ENCODE data around the gene NUP58. TPM values are rescaled to one million over a fixed set of nuclear protein-coding genes. Genes with fewer than 3 reads are reported as not detected.
"Not testable (repeated sequence)": the region's sequence is repeated elsewhere in the genome, so short reads cannot be mapped to it uniquely, and the experiment has no call there.

The NUP58 gene
- total RNA-seq, 1 experiment from 2014 or later = 61.4 TPM

DNA sequence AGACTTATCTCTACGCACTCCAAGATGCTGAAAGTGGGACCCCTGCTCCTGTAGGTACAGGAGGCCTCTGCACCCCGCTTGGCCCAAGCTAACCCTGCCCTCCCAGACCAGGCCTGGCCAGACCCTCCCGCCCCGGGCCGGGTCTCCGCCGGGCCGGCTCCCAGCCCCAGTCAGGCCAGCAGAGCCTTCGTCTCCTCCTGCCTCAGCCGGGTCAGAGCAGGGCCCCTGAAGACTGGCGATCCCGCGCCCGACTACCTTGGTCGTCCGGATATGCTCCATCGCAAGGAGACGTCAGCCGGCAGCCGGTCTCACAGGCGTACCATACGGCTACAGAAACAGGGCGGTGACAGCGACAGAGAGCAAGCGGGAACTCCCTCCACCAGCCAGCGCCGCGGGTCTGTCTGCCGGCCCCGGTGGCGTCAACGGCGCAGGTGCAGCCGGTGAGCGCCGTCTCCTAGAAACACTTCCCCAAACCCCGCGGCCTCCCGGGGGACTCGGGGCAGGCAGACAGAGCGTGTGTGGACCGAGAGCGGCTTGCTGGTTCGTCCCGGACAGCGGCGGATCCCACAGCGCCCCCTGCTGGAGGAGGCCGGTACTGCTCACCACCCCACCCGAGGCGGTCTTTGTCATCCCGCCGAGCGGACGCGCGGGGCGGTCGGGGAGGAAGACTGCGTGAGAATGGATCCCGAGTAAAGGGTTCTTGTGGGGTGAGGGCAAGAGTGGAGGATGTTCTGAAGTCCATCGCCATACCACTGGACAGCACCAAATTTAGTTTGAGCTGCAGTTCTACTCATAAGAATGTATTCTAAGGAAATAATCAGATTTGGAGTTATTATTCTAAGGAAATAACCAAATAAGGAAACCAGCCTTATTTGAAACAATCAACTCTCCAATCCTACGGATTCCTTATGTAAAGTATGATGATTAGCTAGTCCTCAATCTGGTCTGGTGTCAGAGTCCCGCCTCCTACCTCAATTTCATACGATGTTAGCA is 14.2 kb upstream of the NUP58 start, which contains the start of gene MTMR6:
Gene MTMR6, minus strand, starts transcription at position 520 of the 993 bp plus-strand sequence. Its CDS starts 241 bp downstream, at position 279.
- Histone ChIP-seq H3K36me3 (replicated peaks; ENCODE audit: control insufficient read depth, insufficient read depth, low read length) (no peaks in the 10 kb centered on the region), H3K4me3 (ENCODE audit: insufficient read depth, low read depth, low read length) (peak within 1 kb of the TSS; percentile 86), H3K27me3 (ENCODE audit: control insufficient read depth, insufficient read depth, low read length) (peaks cover 1% of the 10 kb centered on the region; the same call in 1 of the 2 replicates)
- DNase-seq = peak; percentile 94

- DNase-seq = no peak
- no peak overlapping the region for H3K4me3 ChIP-seq (ENCODE audit: insufficient read depth, low read depth, low read length)
- peaks cover 1% of the 10 kb centered on the region; the same call in 1 of the 2 replicates for H3K27me3 ChIP-seq (ENCODE audit: control insufficient read depth, insufficient read depth, low read length)
- H3K36me3 ChIP-seq (replicated peaks; ENCODE audit: control insufficient read depth, insufficient read depth, low read length) = no peaks in the 10 kb centered on the region
Observed at GRCh38 chr13:25288966-25289365, 12.5 kb upstream of the NUP58 start.

- no peak overlapping the region for H3K4me3 ChIP-seq (ENCODE audit: insufficient read depth, low read depth, low read length)
- H3K36me3 ChIP-seq (replicated peaks; ENCODE audit: control insufficient read depth, insufficient read depth, low read length) = no peaks in the 10 kb centered on the region
- H3K27me3 ChIP-seq (ENCODE audit: control insufficient read depth, insufficient read depth, low read length) = peaks cover 4% of the 10 kb centered on the region; the same call in 1 of the 2 replicates
- no peak for DNase-seq
Observed at GRCh38 chr13:25291691-25292090, 9.7 kb upstream of the NUP58 start.

GRCh38 chr13:25292301-25292700 is 9.1 kb upstream of the NUP58 start:
- DNase-seq = peak; percentile 64
- peaks cover 4% of the 10 kb centered on the region; the same call in 1 of the 2 replicates for H3K27me3 ChIP-seq (ENCODE audit: control insufficient read depth, insufficient read depth, low read length)
- H3K36me3 ChIP-seq (replicated peaks; ENCODE audit: control insufficient read depth, insufficient read depth, low read length) = no peaks in the 10 kb centered on the region

GRCh38 chr13:25295228-25295627 is 6.2 kb upstream of the NUP58 start:
- H3K4me3 ChIP-seq (ENCODE audit: insufficient read depth, low read depth, low read length) = no peak overlapping the region
- peaks cover 4% of the 10 kb centered on the region; the same call in 1 of the 2 replicates for H3K27me3 ChIP-seq (ENCODE audit: control insufficient read depth, insufficient read depth, low read length)
- H3K36me3 ChIP-seq (replicated peaks; ENCODE audit: control insufficient read depth, insufficient read depth, low read length) = no peaks in the 10 kb centered on the region
- DNase-seq = no peak

More at GRCh38 chr13:25292301-25292700, 9.1 kb upstream of the NUP58 start:
- H3K4me3 ChIP-seq (ENCODE audit: insufficient read depth, low read depth, low read length) = no peak overlapping the region

DNA sequence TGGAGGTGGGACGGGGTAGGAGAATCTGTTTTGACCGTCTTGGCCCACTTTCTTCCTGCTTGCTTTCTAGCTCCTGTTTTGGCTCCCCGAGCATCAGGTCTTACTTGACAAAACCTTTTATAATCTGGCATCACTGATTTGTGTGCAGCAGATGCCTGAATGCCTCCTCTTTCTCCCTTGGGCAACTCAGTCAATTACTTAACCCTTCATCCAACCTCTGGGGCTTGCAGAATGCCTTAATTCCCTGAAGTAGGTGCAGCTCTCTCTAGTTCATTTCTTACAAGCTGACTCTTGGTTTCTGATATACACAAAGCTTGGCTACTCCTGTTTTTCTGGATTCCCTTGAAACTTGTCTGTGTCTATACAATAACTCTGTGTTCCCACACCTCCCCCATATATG is 5.7 kb upstream of the NUP58 start:
- H3K4me3 ChIP-seq (ENCODE audit: insufficient read depth, low read depth, low read length) = no peak overlapping the region
- H3K36me3 ChIP-seq (replicated peaks; ENCODE audit: control insufficient read depth, insufficient read depth, low read length) = no peaks in the 10 kb centered on the region
- no peak for DNase-seq
- peaks cover 4% of the 10 kb centered on the region; the same call in 1 of the 2 replicates for H3K27me3 ChIP-seq (ENCODE audit: control insufficient read depth, insufficient read depth, low read length)

- Histone ChIP-seq H3K4me3 (ENCODE audit: insufficient read depth, low read depth, low read length) (peak overlapping the region; percentile 88), H3K27me3 (ENCODE audit: control insufficient read depth, insufficient read depth, low read length) (peaks cover 3% of the 10 kb centered on the region; the same call in 1 of the 2 replicates), H3K36me3 (replicated peaks; ENCODE audit: control insufficient read depth, insufficient read depth, low read length) (peaks cover 2% of the 10 kb centered on the region; the same call in 1 of the 2 replicates)
- peak; percentile 37 for DNase-seq
Observed at GRCh38 chr13:25300861-25301346, 521 bp upstream of the NUP58 start.

- Histone ChIP-seq H3K36me3 (replicated peaks; ENCODE audit: control insufficient read depth, insufficient read depth, low read length) (peaks cover 2% of the 10 kb centered on the region; the same call in 1 of the 2 replicates), H3K27me3 (ENCODE audit: control insufficient read depth, insufficient read depth, low read length) (no peaks in the 10 kb centered on the region), H3K4me3 (ENCODE audit: insufficient read depth, low read depth, low read length) (peak overlapping the region; percentile 88)
- DNase-seq = no peak
Observed at GRCh38 chr13:25302121-25302520, 696 bp downstream of the NUP58 start.

GRCh38 chr13:25306671-25307464 is 5.4 kb downstream of the NUP58 start:
- no peak for DNase-seq
- Histone ChIP-seq H3K4me3 (ENCODE audit: insufficient read depth, low read depth, low read length) (no peak overlapping the region), H3K27me3 (ENCODE audit: control insufficient read depth, insufficient read depth, low read length) (no peaks in the 10 kb centered on the region), H3K36me3 (replicated peaks; ENCODE audit: control insufficient read depth, insufficient read depth, low read length) (peaks cover 7% of the 10 kb centered on the region)

DNA sequence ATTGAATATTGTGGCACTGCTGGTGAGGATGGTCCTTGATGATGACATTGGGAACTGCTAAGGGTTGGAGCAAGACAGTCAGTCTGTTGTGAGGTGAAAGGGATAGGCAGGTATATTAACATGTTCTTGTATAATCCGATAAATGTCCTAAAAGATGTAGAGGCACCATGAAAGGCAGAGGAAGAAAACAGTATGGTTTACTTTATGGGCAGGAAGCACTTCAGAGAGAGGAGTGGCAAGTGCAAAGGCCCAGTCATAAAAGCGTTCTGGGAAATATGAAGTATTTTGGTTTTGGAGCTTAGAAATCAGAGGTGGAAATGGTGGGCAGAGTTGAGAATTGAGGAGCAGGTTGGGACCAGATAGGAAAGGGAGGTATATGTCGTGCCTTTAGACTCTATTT is 9.5 kb downstream of the NUP58 start:
- no peak for DNase-seq
- H3K4me3 ChIP-seq (ENCODE audit: insufficient read depth, low read depth, low read length) = no peak overlapping the region
- peaks cover 16% of the 10 kb centered on the region for H3K36me3 ChIP-seq (replicated peaks; ENCODE audit: control insufficient read depth, insufficient read depth, low read length)
- H3K27me3 ChIP-seq (ENCODE audit: control insufficient read depth, insufficient read depth, low read length) = no peaks in the 10 kb centered on the region

- not testable (repeated sequence) for H3K27me3 ChIP-seq (ENCODE audit: control insufficient read depth, insufficient read depth, low read length); DNase-seq; H3K36me3 ChIP-seq (replicated peaks; ENCODE audit: control insufficient read depth, insufficient read depth, low read length); H3K4me3 ChIP-seq (ENCODE audit: insufficient read depth, low read depth, low read length)
Observed at GRCh38 chr13:25318946-25319345, 17.5 kb downstream of the NUP58 start.

DNA sequence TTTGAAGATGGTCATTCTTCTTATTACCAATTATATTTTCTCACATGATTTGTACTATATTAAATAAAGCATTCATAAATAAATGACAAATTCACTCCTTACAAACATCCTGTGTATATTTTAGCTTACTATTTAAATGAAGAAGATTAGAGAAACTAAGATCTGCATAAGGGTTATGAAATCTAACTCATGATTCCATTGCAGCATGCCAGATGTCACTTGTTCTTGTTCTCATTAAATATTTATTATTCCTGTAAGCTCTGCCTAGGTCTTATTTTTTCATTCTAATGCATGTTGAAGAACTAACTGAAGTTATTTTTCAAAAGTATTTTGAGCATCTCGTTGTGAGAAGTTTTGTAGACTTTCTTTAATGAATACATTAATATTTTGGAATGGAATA is 18.3 kb downstream of the NUP58 start:
- Histone ChIP-seq H3K4me3 (ENCODE audit: insufficient read depth, low read depth, low read length) (no peak overlapping the region), H3K36me3 (replicated peaks; ENCODE audit: control insufficient read depth, insufficient read depth, low read length) (peaks cover 3% of the 10 kb centered on the region), H3K27me3 (ENCODE audit: control insufficient read depth, insufficient read depth, low read length) (no peaks in the 10 kb centered on the region)
- no peak for DNase-seq

DNA sequence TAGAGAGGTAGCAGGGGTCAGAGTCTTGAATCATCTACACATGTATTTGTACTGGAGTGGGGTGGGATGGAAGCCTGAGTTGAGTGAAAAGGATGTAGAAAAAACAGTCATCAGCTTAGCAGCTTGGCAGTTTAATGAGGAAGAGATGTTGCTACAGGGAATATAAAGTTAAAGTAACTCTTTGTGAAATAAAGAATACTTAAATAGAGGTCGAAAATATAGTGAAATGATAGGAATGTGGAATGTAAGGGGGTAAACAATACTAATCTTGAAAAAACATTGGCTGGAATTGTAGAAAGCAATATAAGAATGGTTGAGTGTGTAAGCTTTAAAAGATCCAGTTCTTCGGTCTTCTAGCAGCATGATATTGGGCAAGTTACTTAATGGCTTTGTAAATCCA is 22.7 kb downstream of the NUP58 start:
- Histone ChIP-seq H3K27me3 (ENCODE audit: control insufficient read depth, insufficient read depth, low read length) (no peaks in the 10 kb centered on the region), H3K36me3 (replicated peaks; ENCODE audit: control insufficient read depth, insufficient read depth, low read length) (peaks cover 7% of the 10 kb centered on the region), H3K4me3 (ENCODE audit: insufficient read depth, low read depth, low read length) (no peak overlapping the region)
- DNase-seq = no peak

DNA sequence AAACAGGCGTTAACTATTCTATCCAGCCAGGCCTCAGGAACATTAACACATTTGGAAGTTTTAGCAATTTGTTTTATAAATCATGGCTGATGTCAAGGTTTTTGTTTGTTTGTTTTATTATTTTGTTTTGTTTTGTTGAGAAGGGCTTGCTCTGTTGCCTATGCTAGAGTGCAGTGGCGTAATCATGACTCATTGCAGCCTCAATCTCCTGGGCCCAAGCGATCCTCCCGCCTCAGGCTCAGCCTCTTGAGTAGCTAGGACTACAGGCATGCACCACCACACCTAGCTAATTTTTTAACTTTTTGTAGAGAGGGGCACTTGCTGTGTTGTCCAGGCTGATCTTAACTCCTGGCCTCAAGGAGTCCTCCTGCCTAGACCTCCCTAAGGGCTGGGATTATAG is 28.3 kb downstream of the NUP58 start:
- Histone ChIP-seq H3K36me3 (replicated peaks; ENCODE audit: control insufficient read depth, insufficient read depth, low read length) (peaks cover 15% of the 10 kb centered on the region), H3K4me3 (ENCODE audit: insufficient read depth, low read depth, low read length) (no peak overlapping the region), H3K27me3 (ENCODE audit: control insufficient read depth, insufficient read depth, low read length) (no peaks in the 10 kb centered on the region)
- no peak for DNase-seq
